Measurements from ENCODE around the gene ALPK3. TPM values are rescaled to one million over a fixed set of nuclear protein-coding genes. Genes with fewer than 3 reads are reported as not detected.

Gene ALPK3
- total and polyA plus RNA-seq, 10 of the 15 experiments (the other 5 are each of a cell fraction or from before 2014, with no cell fraction given) = under 0.01 to 0.05 (median 0.02) TPM; not detected in 6

DNA sequence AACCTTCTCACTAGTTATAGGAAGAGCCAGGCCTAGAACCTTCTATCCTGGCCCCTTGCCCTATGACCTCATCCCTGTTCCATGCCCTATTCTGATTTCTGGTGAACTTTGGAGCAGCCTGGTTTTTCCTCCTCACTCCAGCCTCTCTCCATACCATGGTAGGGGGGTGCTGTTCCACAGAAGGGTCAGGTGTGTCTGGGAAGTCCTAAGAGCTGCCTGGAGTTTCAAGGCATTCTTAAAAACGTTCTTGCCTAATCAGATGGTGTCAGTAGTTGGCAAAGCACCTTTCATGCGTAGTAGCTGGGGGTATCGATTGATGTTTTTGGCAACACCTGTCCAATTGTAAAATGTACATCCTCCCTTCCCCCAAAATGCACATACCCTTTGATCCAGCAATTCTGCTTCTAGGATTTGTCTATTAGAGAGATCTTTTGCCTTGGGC, 16.8 kb upstream of the ALPK3 start:
- Histone ChIP-seq H3K27me3 (replicated peaks in 1 of 2; ENCODE audit: control insufficient read depth in 2 of 2, insufficient read depth in 2 of 2, low read length in 1 of 2) (no peaks in the 10 kb centered on the region), H3K36me3 (ENCODE audit: control insufficient read depth in 2 of 2, insufficient read depth in 2 of 2, low read length in 1 of 2) (peaks cover 28 to 32% of the 10 kb centered on the region in 2 experiments), H3K79me2 (ENCODE audit: control insufficient read depth, insufficient read depth, low read length) (no peaks in the 10 kb centered on the region), H3K27ac (ENCODE audit: control insufficient read depth, insufficient read depth) (no peak overlapping the region), H2AFZ (ENCODE audit: control insufficient read depth, low read depth, low read length) (no peak overlapping the region), H3K4me1 (ENCODE audit: control insufficient read depth, insufficient read depth, low read length) (no peaks in the 10 kb centered on the region), H3K4me3 (no peak overlapping the region), H3K9ac (ENCODE audit: control insufficient read depth, insufficient read depth, low read length) (no peak overlapping the region), H3K9me3 (replicated peaks; ENCODE audit: control insufficient read depth, insufficient read depth, low read length) (no peaks in the 10 kb centered on the region), H4K20me1 (ENCODE audit: control insufficient read depth, insufficient read depth) (no peaks in the 10 kb centered on the region; the same call in 1 of the 2 replicates), H3K4me2 (ENCODE audit: control insufficient read depth, insufficient read depth) (no peak overlapping the region)
- SMC1A ChIA-PET (ENCODE audit: uncharacterized antibody, unreplicated experiment) = interaction anchor here (0.8 kb wide), 1 partner anchor 8 kb away, joined by 3 read pairs; no protein-coding TSS in a partner anchor
- FAIRE-seq (no peak), DNase-seq (ENCODE audit: low read depth, low spot score) (no peak), ATAC-seq (no peak)
- intact Hi-C loops (cut with micrococcal nuclease; ENCODE audit: unreplicated experiment) = no loop called here
- CTCF ChIA-PET = no interaction called here
- BruUV-seq (replicated peaks) = TSS peak; percentile 12
- POLR2A ChIA-PET = no interaction called here
- in situ Hi-C loops (cut with MboI) = no loop called here
- RAD21 ChIA-PET (ENCODE audit: unreplicated experiment) = no interaction called here
- 95% methylated on average over 3 of the region's 3 CpGs for WGBS (ENCODE audit: insufficient coverage, insufficient replicate concordance, low lambda C conversion rate, missing lambda C conversion rate)
- TF ChIP-seq, protein P1, sequence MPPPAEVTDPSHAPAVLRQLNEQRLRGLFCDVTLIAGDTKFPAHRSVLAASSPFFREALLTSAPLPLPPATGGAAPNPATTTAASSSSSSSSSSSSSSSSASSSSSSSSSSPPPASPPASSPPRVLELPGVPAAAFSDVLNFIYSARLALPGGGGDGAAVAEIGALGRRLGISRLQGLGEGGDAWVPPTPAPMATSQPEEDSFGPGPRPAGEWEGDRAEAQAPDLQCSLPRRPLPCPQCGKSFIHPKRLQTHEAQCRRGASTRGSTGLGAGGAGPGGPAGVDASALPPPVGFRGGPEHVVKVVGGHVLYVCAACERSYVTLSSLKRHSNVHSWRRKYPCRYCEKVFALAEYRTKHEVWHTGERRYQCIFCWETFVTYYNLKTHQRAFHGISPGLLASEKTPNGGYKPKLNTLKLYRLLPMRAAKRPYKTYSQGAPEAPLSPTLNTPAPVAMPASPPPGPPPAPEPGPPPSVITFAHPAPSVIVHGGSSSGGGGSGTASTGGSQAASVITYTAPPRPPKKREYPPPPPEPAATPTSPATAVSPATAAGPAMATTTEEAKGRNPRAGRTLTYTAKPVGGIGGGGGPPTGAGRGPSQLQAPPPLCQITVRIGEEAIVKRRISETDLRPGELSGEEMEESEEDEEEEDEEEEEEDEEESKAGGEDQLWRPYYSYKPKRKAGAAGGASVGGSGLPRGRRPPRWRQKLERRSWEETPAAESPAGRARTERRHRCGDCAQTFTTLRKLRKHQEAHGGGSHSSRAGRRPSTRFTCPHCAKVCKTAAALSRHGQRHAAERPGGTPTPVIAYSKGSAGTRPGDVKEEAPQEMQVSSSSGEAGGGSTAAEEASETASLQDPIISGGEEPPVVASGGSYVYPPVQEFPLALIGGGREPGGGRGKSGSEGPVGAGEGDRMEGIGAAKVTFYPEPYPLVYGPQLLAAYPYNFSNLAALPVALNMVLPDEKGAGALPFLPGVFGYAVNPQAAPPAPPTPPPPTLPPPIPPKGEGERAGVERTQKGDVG (CRISPR knock-in tag; IDR thresholded peaks at IDR 0.05) = no peak
- TF ChIP-seq PML (IDR thresholded peaks at IDR 0.05; ENCODE audit: low read length) (no peak), SRF (IDR thresholded peaks at IDR 0.05; ENCODE audit: low read depth in 2 of 2, low read length in 2 of 2) (no peak), KDM1A (IDR thresholded peaks at IDR 0.05; ENCODE audit: borderline replicate concordance) (no peak)
- TF ChIP-seq, protein P2, sequence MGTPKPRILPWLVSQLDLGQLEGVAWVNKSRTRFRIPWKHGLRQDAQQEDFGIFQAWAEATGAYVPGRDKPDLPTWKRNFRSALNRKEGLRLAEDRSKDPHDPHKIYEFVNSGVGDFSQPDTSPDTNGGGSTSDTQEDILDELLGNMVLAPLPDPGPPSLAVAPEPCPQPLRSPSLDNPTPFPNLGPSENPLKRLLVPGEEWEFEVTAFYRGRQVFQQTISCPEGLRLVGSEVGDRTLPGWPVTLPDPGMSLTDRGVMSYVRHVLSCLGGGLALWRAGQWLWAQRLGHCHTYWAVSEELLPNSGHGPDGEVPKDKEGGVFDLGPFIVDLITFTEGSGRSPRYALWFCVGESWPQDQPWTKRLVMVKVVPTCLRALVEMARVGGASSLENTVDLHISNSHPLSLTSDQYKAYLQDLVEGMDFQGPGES (IDR thresholded peaks at IDR 0.05) = no peak
- TF ChIP-seq, protein P3, sequence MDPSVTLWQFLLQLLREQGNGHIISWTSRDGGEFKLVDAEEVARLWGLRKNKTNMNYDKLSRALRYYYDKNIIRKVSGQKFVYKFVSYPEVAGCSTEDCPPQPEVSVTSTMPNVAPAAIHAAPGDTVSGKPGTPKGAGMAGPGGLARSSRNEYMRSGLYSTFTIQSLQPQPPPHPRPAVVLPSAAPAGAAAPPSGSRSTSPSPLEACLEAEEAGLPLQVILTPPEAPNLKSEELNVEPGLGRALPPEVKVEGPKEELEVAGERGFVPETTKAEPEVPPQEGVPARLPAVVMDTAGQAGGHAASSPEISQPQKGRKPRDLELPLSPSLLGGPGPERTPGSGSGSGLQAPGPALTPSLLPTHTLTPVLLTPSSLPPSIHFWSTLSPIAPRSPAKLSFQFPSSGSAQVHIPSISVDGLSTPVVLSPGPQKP (IDR thresholded peaks at IDR 0.05; ENCODE audit: low read depth, low read length) = no peak

Data from GM12878 (cell line).